Liver (tissue), 9 donors: ENCODE results near the gene SAA1. TPM values are rescaled to one million over a fixed set of nuclear protein-coding genes. Genes with fewer than 3 reads are reported as not detected.

Experiments used
- DNase-seq: peaks from one replicate; pipeline ENCODE4 v3.0.0-alpha.2; 2017; ENCODE audit warnings: low spot score
- H3K27ac ChIP-seq, 2 donors: one replicate each; pipeline ENCODE4 v1.7.0; 2013; ENCODE audit warnings: inconsistent platforms in 2 of 2, low read length in 2 of 2, control low read depth in 1 of 2, low read depth in 1 of 2, mild to moderate bottlenecking in 1 of 2
- H3K27me3 ChIP-seq, 4 donors: one replicate each; pipeline versions ENCODE4 v1.6.1 to v1.7.0; 2013; ENCODE audit warnings: low read length in 3 of 4, inconsistent platforms in 1 of 4, mild to moderate bottlenecking in 1 of 4, moderate library complexity in 1 of 4; ENCODE audit not compliant: control insufficient read depth in 4 of 4, insufficient read depth in 4 of 4
- H3K36me3 ChIP-seq, 4 donors: one replicate each; pipeline versions ENCODE4 v1.6.1 to v1.7.0; 2013; ENCODE audit warnings: low read length in 3 of 4, mild to moderate bottlenecking in 3 of 4, low read depth in 1 of 4, moderate library complexity in 1 of 4; ENCODE audit not compliant: control insufficient read depth in 4 of 4, insufficient read depth in 3 of 4
- H3K4me1 ChIP-seq, 4 donors: one replicate each; pipeline versions ENCODE4 v1.6.1 to v1.7.0; 2013; ENCODE audit warnings: low read length in 3 of 4, mild to moderate bottlenecking in 3 of 4, moderate library complexity in 1 of 4; ENCODE audit not compliant: control insufficient read depth in 4 of 4, insufficient read depth in 4 of 4
- H3K4me3 ChIP-seq, 3 donors: one replicate each; pipeline versions ENCODE4 v1.6.1 to v1.7.0; 2013; ENCODE audit warnings: low read length in 3 of 3, control low read depth in 1 of 3, low read depth in 1 of 3, mild to moderate bottlenecking in 1 of 3
- H3K9ac ChIP-seq, 2 donors: one replicate each; pipeline ENCODE4 v1.7.0; 2013; ENCODE audit warnings: low read length in 2 of 2, mild to moderate bottlenecking in 2 of 2, moderate library complexity in 2 of 2, control low read depth in 1 of 2, low read depth in 1 of 2
- H3K9me3 ChIP-seq, 4 donors: one replicate each; pipeline versions ENCODE4 v1.6.1 to v1.7.0; 2013; ENCODE audit warnings: low read length in 3 of 4; ENCODE audit not compliant: control insufficient read depth in 4 of 4
- ATF3 ChIP-seq: IDR thresholded peaks from 2 replicates; pipeline ENCODE4 v1.6.1; 2016; ENCODE audit warnings: antibody characterized with exemption
- CTCF ChIP-seq: fragments of 150-350 bp; IDR thresholded peaks from 2 replicates; pipeline ENCODE4 v1.5.1; 2017; ENCODE audit warnings: improper control_type of control experiment, low read depth, low read length; ENCODE audit not compliant: missing input control
- EGR1 ChIP-seq, 2 donors: IDR thresholded peaks; 2 replicates each; pipeline ENCODE4 v1.6.1; 2016 to 2018; ENCODE audit warnings: antibody characterized with exemption in 2 of 2, low read depth in 2 of 2
- FOXA1 ChIP-seq: IDR thresholded peaks from 2 replicates; pipeline ENCODE4 v1.6.1; 2016; ENCODE audit warnings: antibody characterized with exemption
- FOXA2 ChIP-seq: IDR thresholded peaks from 2 replicates; pipeline ENCODE4 v1.6.1; 2016; ENCODE audit warnings: antibody characterized with exemption
- GABPA ChIP-seq, 2 donors: IDR thresholded peaks in 1 of 2; conservative IDR thresholded peaks in 1 of 2; 2 replicates each; pipeline ENCODE4 v1.6.1; 2016; ENCODE audit warnings: antibody characterized with exemption in 2 of 2, mild to moderate bottlenecking in 1 of 2, moderate library complexity in 1 of 2
- HNF4A ChIP-seq, 2 donors: conservative IDR thresholded peaks; 2 replicates each; pipeline ENCODE4 v1.6.1; 2016; ENCODE audit warnings: antibody characterized with exemption in 2 of 2, mild to moderate bottlenecking in 2 of 2
- HNF4G ChIP-seq: IDR thresholded peaks from 2 replicates; pipeline ENCODE4 v1.6.1; 2016; ENCODE audit warnings: antibody characterized with exemption
- JUND ChIP-seq, 2 donors: IDR thresholded peaks; 2 replicates each; pipeline ENCODE4 v1.6.1; 2016; ENCODE audit warnings: antibody characterized with exemption in 2 of 2
- MAX ChIP-seq: IDR thresholded peaks from 2 replicates; pipeline ENCODE4 v1.6.1; 2016; ENCODE audit warnings: antibody characterized with exemption
- NR2F2 ChIP-seq: IDR thresholded peaks from 2 replicates; pipeline ENCODE4 v1.6.1; 2016; ENCODE audit warnings: antibody characterized with exemption
- RAD21 ChIP-seq, 2 donors: IDR thresholded peaks; 2 replicates each; pipeline ENCODE4 v1.6.1; 2016; ENCODE audit warnings: antibody characterized with exemption in 2 of 2, mild to moderate bottlenecking in 2 of 2
- REST ChIP-seq: IDR thresholded peaks from 2 replicates; pipeline ENCODE4 v1.6.1; 2016; ENCODE audit warnings: antibody characterized with exemption, mild to moderate bottlenecking
- RXRA ChIP-seq, 2 donors: IDR thresholded peaks; 2 replicates each; pipeline ENCODE4 v1.6.1; 2017 to 2018; ENCODE audit warnings: antibody characterized with exemption in 2 of 2, mild to moderate bottlenecking in 1 of 2
- SP1 ChIP-seq: IDR thresholded peaks from 2 replicates; pipeline ENCODE4 v1.6.1; 2018; ENCODE audit warnings: antibody characterized with exemption, mild to moderate bottlenecking
- TAF1 ChIP-seq: conservative IDR thresholded peaks from 2 replicates; pipeline ENCODE4 v1.6.1; 2016; ENCODE audit warnings: antibody characterized with exemption, mild to moderate bottlenecking
- YY1 ChIP-seq: IDR thresholded peaks from 2 replicates; pipeline ENCODE4 v1.6.1; 2016; ENCODE audit warnings: antibody characterized with exemption, mild to moderate bottlenecking
- ZBTB33 ChIP-seq: IDR thresholded peaks from 2 replicates; pipeline ENCODE4 v1.6.1; 2016; ENCODE audit warnings: antibody characterized with exemption
- polyA plus RNA-seq, 2 donors: library from polyadenylated mRNA; stranded (reverse) in 1 of 2; unstranded in 1 of 2; fragments of 200-250 nt in 1 of 2; fragments of >200 nt in 1 of 2; fragmentation: Nextera tagmentation in 1 of 2; extraction: Ambion mirVana in 1 of 2; gene quantifications; one replicate each; pipeline versions ENCODE4 v1.2.1 to v1.2.3, GENCODE V29; 2013 to 2015
- total RNA-seq, 2 donors: library from RNA; depleted of rRNA; stranded (reverse); fragments of >200 nt; gene quantifications; one replicate each; pipeline ENCODE4 v1.2.3, GENCODE V29; 2014
- donor health status: healthy.
- donor health status: healthy.
- donor health status: healthy.
- donor health status: healthy.
- donor health status: healthy.

The SAA1 gene
- total and polyA plus RNA-seq, 4 donors, result 20.4 to 33,277 (median 21,062) TPM

- Histone ChIP-seq H3K36me3 (peaks cover 9 to 43% (median 35%) of the 10 kb centered on the region in 4 donors), H3K4me3 (no peak overlapping the region), H3K27me3 (no peaks in the 10 kb centered on the region), H3K4me1 (peaks cover 2 to 5% (median 4%) of the 10 kb centered on the region in 4 donors), H3K9me3 (no peaks in the 10 kb centered on the region), H3K9ac (no peak overlapping the region), H3K27ac (no peak overlapping the region)
- TF ChIP-seq FOXA2 (no peak), EGR1 (IDR thresholded peaks at IDR 0.05; ENCODE audit: low read depth in 2 of 2) (no peak), FOXA1 (no peak), ZBTB33 (peak; percentile 17), JUND (IDR thresholded peaks at IDR 0.05) (peak in 1 of 2 donors; percentile 38), RAD21 (IDR thresholded peaks at IDR 0.05) (peak; percentile 11 to 32), GABPA (IDR thresholded peaks at IDR 0.05 in 1 of 2, conservative IDR thresholded peaks at IDR 0.05 in 1 of 2) (peak in 1 of 2 donors; percentile 38), MAX (peak; percentile 23), REST (peak; percentile 61), NR2F2 (peak; percentile 15), HNF4A (conservative IDR thresholded peaks at IDR 0.05) (peak; percentile 93 to 96), SP1 (peak; percentile 55), HNF4G (peak; percentile 67), CTCF (no peak), RXRA (IDR thresholded peaks at IDR 0.05) (peak; percentile 51 to 58), ATF3 (no peak), YY1 (peak; percentile 78), TAF1 (no peak)
- no peak for DNase-seq
Measured at GRCh38 chr11:18304745-18305144, 38.7 kb downstream of the SAA1 start.
